ENCODE measurements around the gene OAS2. TPM values are rescaled to one million over a fixed set of nuclear protein-coding genes. Genes with fewer than 3 reads are reported as not detected.

OAS2 gene
- total and polyA plus RNA-seq, 2 donors (not counting 1 experiment from before 2014, with no cell fraction given) = 31.6 to 59.3 TPM

- POLR2A ChIA-PET = no interaction called here
- WGBS (ENCODE audit: insufficient coverage) = 98% methylated on average over 15 of the region's 15 CpGs
Measured at GRCh38 chr12:112965643-112966042, 12.7 kb upstream of the OAS2 start.

GRCh38 chr12:112967306-112967705, 11.0 kb upstream of the OAS2 start:
- no peak overlapping the region for H3K4me3 ChIP-seq (ENCODE audit: control extremely low read depth in 1 of 5, extremely low read depth in 1 of 5, insufficient read depth in 1 of 5, low read depth in 2 of 5, low read length in 4 of 5)
- no peaks in the 10 kb centered on the region for H3K4me1 ChIP-seq (ENCODE audit: control insufficient read depth in 2 of 2, insufficient read depth in 2 of 2, low read length in 2 of 2)
- TF ChIP-seq, protein P1, sequence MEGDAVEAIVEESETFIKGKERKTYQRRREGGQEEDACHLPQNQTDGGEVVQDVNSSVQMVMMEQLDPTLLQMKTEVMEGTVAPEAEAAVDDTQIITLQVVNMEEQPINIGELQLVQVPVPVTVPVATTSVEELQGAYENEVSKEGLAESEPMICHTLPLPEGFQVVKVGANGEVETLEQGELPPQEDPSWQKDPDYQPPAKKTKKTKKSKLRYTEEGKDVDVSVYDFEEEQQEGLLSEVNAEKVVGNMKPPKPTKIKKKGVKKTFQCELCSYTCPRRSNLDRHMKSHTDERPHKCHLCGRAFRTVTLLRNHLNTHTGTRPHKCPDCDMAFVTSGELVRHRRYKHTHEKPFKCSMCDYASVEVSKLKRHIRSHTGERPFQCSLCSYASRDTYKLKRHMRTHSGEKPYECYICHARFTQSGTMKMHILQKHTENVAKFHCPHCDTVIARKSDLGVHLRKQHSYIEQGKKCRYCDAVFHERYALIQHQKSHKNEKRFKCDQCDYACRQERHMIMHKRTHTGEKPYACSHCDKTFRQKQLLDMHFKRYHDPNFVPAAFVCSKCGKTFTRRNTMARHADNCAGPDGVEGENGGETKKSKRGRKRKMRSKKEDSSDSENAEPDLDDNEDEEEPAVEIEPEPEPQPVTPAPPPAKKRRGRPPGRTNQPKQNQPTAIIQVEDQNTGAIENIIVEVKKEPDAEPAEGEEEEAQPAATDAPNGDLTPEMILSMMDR (IDR thresholded peaks at IDR 0.05) = no peak
- no peak for TF ChIP-seq EZH2 (IDR thresholded peaks at IDR 0.05; ENCODE audit: borderline replicate concordance, insufficient read depth, low read depth, low read length, poor library complexity, severe bottlenecking)
- H3K9ac ChIP-seq (ENCODE audit: low read length) = no peak overlapping the region
- no peak overlapping the region for H3K27ac Mint-ChIP-seq
- no peaks in the 10 kb centered on the region for H3K9me3 ChIP-seq (ENCODE audit: control extremely low read depth in 1 of 3, control insufficient read depth in 2 of 3, insufficient read depth in 1 of 3, low read length in 2 of 3)
- intact Hi-C loops (cut with micrococcal nuclease) = no loop called here
- no peak overlapping the region for H2AFZ ChIP-seq (ENCODE audit: insufficient read depth, low read depth, low read length, poor library complexity, severe bottlenecking)
- H3K27ac ChIP-seq (ENCODE audit: low read length in 2 of 2) = no peak overlapping the region
- CTCF ChIA-PET = no interaction called here
- DNase-seq (no peak), ATAC-seq (ENCODE audit: low read depth) (no peak)
- H3K4me2 ChIP-seq (replicated peaks; ENCODE audit: low read depth, low read length, poor library complexity, severe bottlenecking) = no peak overlapping the region
- no peaks in the 10 kb centered on the region for H3K9me3 Mint-ChIP-seq (ENCODE audit: insufficient read depth)
- no peaks in the 10 kb centered on the region for H3K27me3 Mint-ChIP-seq
- POLR2A ChIA-PET = interaction anchor here (0.6 kb wide), 1 partner anchor 67 kb away, joined by 5 read pairs; no protein-coding TSS in a partner anchor
- no peaks in the 10 kb centered on the region for H4K20me1 ChIP-seq (ENCODE audit: control insufficient read depth, insufficient read depth, low read length, poor library complexity, severe bottlenecking)
- no peaks in the 10 kb centered on the region for H3K79me2 ChIP-seq (ENCODE audit: control insufficient read depth, insufficient read depth, low read length)
- H3K4me3 Mint-ChIP-seq = no peak overlapping the region
- H3K36me3 ChIP-seq (replicated peaks in 1 of 2; ENCODE audit: control extremely low read depth in 1 of 2, control insufficient read depth in 1 of 2, extremely low read depth in 1 of 2, insufficient read depth in 2 of 2, low read length in 1 of 2) = peaks cover 0 to 62% of the 10 kb centered on the region in 2 experiments
- WGBS (ENCODE audit: insufficient coverage) = 98% methylated on average over 9 of the region's 9 CpGs
- no peaks in the 10 kb centered on the region for H3K27me3 ChIP-seq (replicated peaks in 1 of 4; ENCODE audit: control extremely low read depth in 1 of 4, control insufficient read depth in 3 of 4, insufficient read depth in 4 of 4, low read length in 3 of 4)
- no peaks in the 10 kb centered on the region for H3K4me1 Mint-ChIP-seq

More at GRCh38 chr12:112965643-112966042, 12.7 kb upstream of the OAS2 start:
- Histone ChIP-seq H3K27me3 (replicated peaks in 1 of 4; ENCODE audit: control extremely low read depth in 1 of 4, control insufficient read depth in 3 of 4, insufficient read depth in 4 of 4, low read length in 3 of 4) (no peaks in the 10 kb centered on the region), H3K9ac (ENCODE audit: low read length) (no peak overlapping the region), H3K4me1 (ENCODE audit: control insufficient read depth in 2 of 2, insufficient read depth in 2 of 2, low read length in 2 of 2) (no peaks in the 10 kb centered on the region), H4K20me1 (ENCODE audit: control insufficient read depth, insufficient read depth, low read length, poor library complexity, severe bottlenecking) (no peaks in the 10 kb centered on the region), H3K36me3 (replicated peaks in 1 of 2; ENCODE audit: control extremely low read depth in 1 of 2, control insufficient read depth in 1 of 2, extremely low read depth in 1 of 2, insufficient read depth in 2 of 2, low read length in 1 of 2) (peaks cover 0 to 71% of the 10 kb centered on the region in 2 experiments), H3K4me3 (ENCODE audit: control extremely low read depth in 1 of 5, extremely low read depth in 1 of 5, insufficient read depth in 1 of 5, low read depth in 2 of 5, low read length in 4 of 5) (no peak overlapping the region), H3K79me2 (ENCODE audit: control insufficient read depth, insufficient read depth, low read length) (no peaks in the 10 kb centered on the region), H3K4me2 (replicated peaks; ENCODE audit: low read depth, low read length, poor library complexity, severe bottlenecking) (no peak overlapping the region), H3K27ac (ENCODE audit: low read length in 2 of 2) (no peak overlapping the region), H2AFZ (ENCODE audit: insufficient read depth, low read depth, low read length, poor library complexity, severe bottlenecking) (no peak overlapping the region), H3K9me3 (ENCODE audit: control extremely low read depth in 1 of 3, control insufficient read depth in 2 of 3, insufficient read depth in 1 of 3, low read length in 2 of 3) (no peaks in the 10 kb centered on the region)
- H3K27ac Mint-ChIP-seq = no peak overlapping the region
- H3K9me3 Mint-ChIP-seq (ENCODE audit: insufficient read depth) = peaks cover 4% of the 10 kb centered on the region
- DNase-seq (no peak), ATAC-seq (ENCODE audit: low read depth) (no peak)
- no peaks in the 10 kb centered on the region for H3K4me1 Mint-ChIP-seq
- CTCF ChIA-PET = no interaction called here
- no peak overlapping the region for H3K4me3 Mint-ChIP-seq
- H3K27me3 Mint-ChIP-seq = no peaks in the 10 kb centered on the region
- no peak for TF ChIP-seq EZH2 (IDR thresholded peaks at IDR 0.05; ENCODE audit: borderline replicate concordance, insufficient read depth, low read depth, low read length, poor library complexity, severe bottlenecking)
- TF ChIP-seq, protein P1 (IDR thresholded peaks at IDR 0.05) = no peak
- intact Hi-C loops (cut with micrococcal nuclease) = no loop called here
